NT2/D1 (cell line): ENCODE measurements around the gene BAZ2B.

Experiments
- YY1 ChIP-seq: IDR thresholded peaks from 2 replicates; pipeline ENCODE4 v1.6.1; 2011; ENCODE audit not compliant: insufficient read length, insufficient read depth
- ZNF274 ChIP-seq: IDR thresholded peaks from 2 replicates; pipeline ENCODE4 v1.6.1; 2011; ENCODE audit warnings: mild to moderate bottlenecking, low read depth, low read length

DNA sequence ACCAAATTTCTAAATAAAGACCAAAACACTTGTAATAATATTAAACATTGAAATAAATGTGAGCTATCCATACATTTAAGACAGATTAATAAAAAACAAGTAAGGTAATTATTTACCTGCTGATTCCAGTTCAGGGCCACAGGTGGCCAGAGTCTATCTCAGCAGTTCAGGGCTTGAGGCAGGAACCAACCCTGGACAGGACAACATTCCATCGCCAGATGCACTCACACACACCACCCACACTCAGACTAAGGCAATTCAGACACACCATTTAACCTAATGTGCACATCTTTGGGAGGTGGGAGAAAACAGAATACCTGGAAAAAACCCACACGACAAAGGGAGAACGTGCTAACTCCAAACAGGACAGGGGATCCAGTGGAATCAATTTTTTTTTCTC lies 315.8 kb downstream of the BAZ2B start:
- no peak for TF ChIP-seq ZNF274
- no peak for TF ChIP-seq YY1
